H1 (cell line): ENCODE data around the gene PFDN6. TPM values are rescaled to one million over a fixed set of nuclear protein-coding genes. Genes with fewer than 3 reads are reported as not detected.
A peak's percentile ranks its signal among the peaks of the same experiment; 100 is the strongest.

Source experiments
- CTCF ChIA-PET: fragments of 300-600 bp; sonication (Branson Sonifier 250); formaldehyde crosslinking; loops from one replicate; lab custom pipeline; 2021; ENCODE audit not compliant: partially characterized antibody; lab: Charles Lee
- POLR2A ChIA-PET: fragments of 300-600 bp; sonication (Branson Sonifier 250); formaldehyde crosslinking; loops from one replicate; lab custom pipeline; 2021; ENCODE audit warnings: inconsistent platforms; ENCODE audit not compliant: partially characterized antibody; lab: Charles Lee
- DNase-seq, 2 experiments: peaks; one replicate each; pipeline versions ENCODE4 v3.0.0 to v3.0.0-alpha.2; 2010 to 2022; ENCODE audit warnings: low spot score in 2 of 2, low read depth in 1 of 2, mixed read lengths in 1 of 2
- FAIRE-seq: peaks from 2 replicates; lab custom pipeline; 2011; peaks lifted over from hg19 to GRCh38; lab: Jason Lieb, UNC
- H2AFZ ChIP-seq: 2 replicates; pipeline ENCODE4 v1.8.1; 2012; ENCODE audit warnings: low read length, inconsistent platforms
- H2AK5ac ChIP-seq: 2 replicates; pipeline ENCODE4 v1.6.1; 2013; ENCODE audit warnings: low read depth, low read length
- H2BK120ac ChIP-seq: replicated peaks from 2 replicates; pipeline ENCODE3; 2013; ENCODE audit warnings: low read depth, low read length, inconsistent platforms
- H2BK12ac ChIP-seq: 2 replicates; pipeline ENCODE4 v1.6.1; 2013; ENCODE audit warnings: low read depth, low read length
- H2BK15ac ChIP-seq: 2 replicates; pipeline ENCODE4 v1.6.1; 2013; ENCODE audit warnings: low read length
- H2BK20ac ChIP-seq: 2 replicates; pipeline ENCODE4 v1.6.1; 2013; ENCODE audit warnings: low read length
- H2BK5ac ChIP-seq: 2 replicates; pipeline ENCODE4 v1.6.1; 2013; ENCODE audit warnings: low read depth, low read length
- H3K14ac ChIP-seq: 2 replicates; pipeline ENCODE4 v1.6.1; 2013; ENCODE audit warnings: inconsistent platforms; ENCODE audit not compliant: insufficient read length
- H3K18ac ChIP-seq: 2 replicates; pipeline ENCODE4 v1.6.1; 2013; ENCODE audit warnings: low read length; ENCODE audit errors: extremely low read depth
- H3K23ac ChIP-seq: 2 replicates; pipeline ENCODE4 v1.6.1; 2013; ENCODE audit warnings: inconsistent platforms; ENCODE audit not compliant: insufficient read length
- H3K23me2 ChIP-seq: 2 replicates; pipeline ENCODE4 v1.6.1; 2013; ENCODE audit warnings: low read depth, low read length
- H3K27ac ChIP-seq: 2 replicates; pipeline ENCODE4 v1.6.1; 2011; ENCODE audit warnings: low read depth, low read length, inconsistent platforms
- H3K27me3 ChIP-seq, 4 experiments: replicated peaks in 1 of 4; 1 replicate in 1 of 4; 2 replicates in 3 of 4; pipeline versions ENCODE4 v1.6.1 to v1.8.1; 2011 to 2013; ENCODE audit warnings: low read length in 3 of 4, mild to moderate bottlenecking in 3 of 4, inconsistent platforms in 2 of 4, mixed read lengths in 2 of 4, moderate library complexity in 1 of 4; ENCODE audit not compliant: control insufficient read depth in 3 of 4, insufficient read depth in 3 of 4; ENCODE audit errors: extremely low read depth in 1 of 4
- H3K36me3 ChIP-seq, 4 experiments: 2 replicates each; pipeline versions ENCODE4 v1.6.1 to v1.8.1; 2011 to 2013; ENCODE audit warnings: mild to moderate bottlenecking in 4 of 4, low read length in 3 of 4, moderate library complexity in 2 of 4, control low read depth in 1 of 4, inconsistent platforms in 1 of 4; ENCODE audit not compliant: insufficient read depth in 4 of 4, control insufficient read depth in 2 of 4
- H3K4ac ChIP-seq: replicated peaks from 2 replicates; pipeline ENCODE3; 2013; ENCODE audit warnings: low read length, low read depth, mixed read lengths, inconsistent platforms; ENCODE audit not compliant: insufficient read length
- H3K4me1 ChIP-seq, 4 experiments: replicated peaks in 1 of 4; 1 replicate in 1 of 4; 2 replicates in 3 of 4; pipeline versions ENCODE4 v1.6.1 to v1.8.1; 2011 to 2013; ENCODE audit warnings: low read length in 3 of 4, inconsistent platforms in 2 of 4, mixed read lengths in 1 of 4; ENCODE audit not compliant: insufficient read depth in 4 of 4, control insufficient read depth in 3 of 4
- H3K4me2 ChIP-seq, 2 experiments: 2 replicates each; pipeline versions ENCODE4 v1.6.1 to v1.8.1; 2011 to 2013; ENCODE audit warnings: low read depth in 2 of 2, low read length in 2 of 2, control low read depth in 1 of 2, inconsistent platforms in 1 of 2, mild to moderate bottlenecking in 1 of 2; ENCODE audit not compliant: insufficient read depth in 1 of 2
- H3K4me3 ChIP-seq, 4 experiments: fragments of 200-600, 300-600 bp in 1 of 4; sonication (generic), shearing (Covaris generic), sonication (Bioruptor Twin) in 1 of 4; 2 replicates each; pipeline versions ENCODE4 v1.5.1 to v1.8.1; 2011 to 2016; ENCODE audit warnings: low read length in 4 of 4, low read depth in 3 of 4, control low read depth in 2 of 4, inconsistent platforms in 2 of 4, mild to moderate bottlenecking in 2 of 4, mixed read lengths in 1 of 4, moderate library complexity in 1 of 4; ENCODE audit not compliant: insufficient read depth in 2 of 4; ENCODE audit errors: extremely low read depth in 1 of 4
- H3K56ac ChIP-seq: replicated peaks from 2 replicates; pipeline ENCODE3; 2013; ENCODE audit warnings: low read depth, mild to moderate bottlenecking, mixed read lengths, low read length, inconsistent platforms; ENCODE audit not compliant: insufficient read length
- H3K79me1 ChIP-seq: 2 replicates; pipeline ENCODE4 v1.6.1; 2013; ENCODE audit warnings: low read depth, low read length, control low read depth
- H3K79me2 ChIP-seq, 2 experiments: 2 replicates each; pipeline versions ENCODE4 v1.6.1 to v1.8.1; 2012 to 2013; ENCODE audit warnings: low read length in 2 of 2, mild to moderate bottlenecking in 2 of 2, inconsistent platforms in 1 of 2; ENCODE audit not compliant: insufficient read depth in 2 of 2, control insufficient read depth in 1 of 2
- H3K9ac ChIP-seq, 4 experiments: replicated peaks in 1 of 4; 1 replicate in 1 of 4; 2 replicates in 3 of 4; pipeline versions ENCODE4 v1.6.1 to v1.8.1; 2011 to 2013; ENCODE audit warnings: low read depth in 3 of 4, low read length in 3 of 4, control low read depth in 2 of 4, mild to moderate bottlenecking in 2 of 4, moderate library complexity in 2 of 4, inconsistent platforms in 1 of 4; ENCODE audit errors: extremely low read depth in 1 of 4
- H3K9me3 ChIP-seq, 2 experiments: 2 replicates each; pipeline versions ENCODE4 v1.6.1 to v1.8.1; 2012 to 2013; ENCODE audit warnings: mild to moderate bottlenecking in 2 of 2, moderate library complexity in 2 of 2, control low read depth in 1 of 2, inconsistent platforms in 1 of 2, low read depth in 1 of 2, low read length in 1 of 2, mixed read lengths in 1 of 2; ENCODE audit not compliant: insufficient read depth in 2 of 2
- H4K20me1 ChIP-seq, 2 experiments: replicated peaks in 1 of 2; 2 replicates each; pipeline versions ENCODE3 to v1.8.1; 2011 to 2013; ENCODE audit warnings: inconsistent platforms in 2 of 2, low read length in 2 of 2, mild to moderate bottlenecking in 1 of 2; ENCODE audit not compliant: insufficient read depth in 2 of 2, control insufficient read depth in 1 of 2
- H4K5ac ChIP-seq: 2 replicates; pipeline ENCODE4 v1.6.1; 2013; ENCODE audit warnings: low read length, low read depth, mixed read lengths, inconsistent platforms; ENCODE audit not compliant: insufficient read length
- H4K8ac ChIP-seq: 2 replicates; pipeline ENCODE4 v1.8.0; 2013; ENCODE audit warnings: mild to moderate bottlenecking, moderate library complexity, low read length, inconsistent platforms; ENCODE audit not compliant: insufficient read depth; ENCODE audit errors: extremely low read depth
- H4K91ac ChIP-seq: replicated peaks from 2 replicates; pipeline ENCODE3; 2013; ENCODE audit warnings: low read length, mixed read lengths, inconsistent platforms; ENCODE audit not compliant: insufficient read length
- ATF2 ChIP-seq: IDR thresholded peaks from 2 replicates; pipeline ENCODE4 v1.6.1; 2012; ENCODE audit warnings: low read length, inconsistent platforms
- EZH2 ChIP-seq: fragments of 200-600 bp; sonication (generic); IDR thresholded peaks from 2 replicates; pipeline ENCODE4 v1.7.1; 2012; ENCODE audit warnings: low read depth, mild to moderate bottlenecking, moderate library complexity, low read length, inconsistent platforms; ENCODE audit not compliant: severe bottlenecking
- HDAC6 ChIP-seq: IDR thresholded peaks from one replicate; pipeline ENCODE4 v1.7.1; 2012; ENCODE audit warnings: low read depth, mild to moderate bottlenecking, inconsistent platforms, low read length, moderate library complexity
- NRF1 ChIP-seq: IDR thresholded peaks from 2 replicates; pipeline ENCODE4 v1.6.1; 2011; ENCODE audit warnings: mild to moderate bottlenecking, low read depth, low read length, improper control_type of control experiment
- PHF8 ChIP-seq: fragments of 200-600 bp; sonication (generic); conservative IDR thresholded peaks from 2 replicates; pipeline ENCODE4 v1.7.1; 2012; ENCODE audit warnings: low read depth, mild to moderate bottlenecking, inconsistent platforms, low read length, moderate library complexity
- SIN3A ChIP-seq, 2 experiments: IDR thresholded peaks in 1 of 2; conservative IDR thresholded peaks in 1 of 2; 2 replicates each; pipeline ENCODE4 v1.6.1; 2011 to 2012; ENCODE audit warnings: low read length in 2 of 2, improper control_type of control experiment in 1 of 2, low read depth in 1 of 2, mild to moderate bottlenecking in 1 of 2
- SP4 ChIP-seq: IDR thresholded peaks from 2 replicates; pipeline ENCODE4 v1.6.1; 2012; ENCODE audit warnings: low read length, inconsistent platforms
- TAF7 ChIP-seq: optimal IDR thresholded peaks from 2 replicates; pipeline ENCODE3; 2011; ENCODE audit warnings: low read depth, mild to moderate bottlenecking, inconsistent platforms, low read length, moderate library complexity, borderline replicate concordance
- WGBS, 2 experiments: shearing (Covaris generic) in 1 of 2; methylation state at CpG; one replicate each; pipeline versions ENCODE4 v1.1.6 to v1.1.7; 2013 to 2015; ENCODE audit warnings: low lambda C conversion rate in 2 of 2, mixed read lengths in 2 of 2, inconsistent platforms in 1 of 2, low coverage in 1 of 2, missing lambda C conversion rate in 1 of 2; ENCODE audit not compliant: insufficient replicate concordance in 2 of 2, insufficient coverage in 1 of 2, insufficient read length in 1 of 2; ENCODE audit errors: extremely low coverage in 1 of 2, missing lambda C conversion rate in 1 of 2; 5-methylcytosine and 5-hydroxymethylcytosine counted together
- polyA plus RNA-seq, 7 experiments: library from polyadenylated mRNA; depleted of rRNA in 3 of 7; stranded (reverse) in 5 of 7; unstranded in 2 of 7; fragments of >200 nt in 5 of 7; fragments of 200-250 nt in 2 of 7; gene quantifications; 1 replicate in 5 of 7; 2 replicates in 1 of 7; 4 replicates in 1 of 7; pipeline versions ENCODE4 v1.2.1 to v1.2.3, GENCODE V29; 2011 to 2013; ENCODE audit warnings: missing spikeins in 2 of 7, mixed read lengths in 2 of 7
- total RNA-seq: library from RNA; stranded (reverse); fragmentation: NEBNext Ultra II Directional; extraction: Animal tissue kit (Norgen Biotek cat#: 25700); gene quantifications from 2 replicates; pipeline ENCODE4 v1.2.1, GENCODE V29; 2021

The PFDN6 gene
- total and polyA plus RNA-seq, 2 of the 8 experiments (the other 6 are each of a cell fraction or from before 2014, with no cell fraction given), result 32.0 to 95.7 TPM

- peaks cover 3 to 19% (median 14%) of the 10 kb centered on the region in 4 experiments; a peak in 7 of 8 replicates for H3K36me3 ChIP-seq
- no peak overlapping the region for H3K9ac ChIP-seq
- H2BK20ac ChIP-seq, result peak overlapping the region; percentile 72; the same call in 1 of the 2 replicates
- no peak overlapping the region for H3K14ac ChIP-seq
- H3K27me3 ChIP-seq, result no peaks in the 10 kb centered on the region
- H2BK15ac ChIP-seq, result no peak overlapping the region; the same call in 1 of the 2 replicates
- peak overlapping the region; percentile 44 for H2BK120ac ChIP-seq
- peaks cover 0 to 9% of the 10 kb centered on the region in 2 experiments; a peak in 1 of 4 replicates for H3K79me2 ChIP-seq
- peak overlapping the region; percentile 52 for H4K91ac ChIP-seq
- H4K8ac ChIP-seq, result no peak overlapping the region
- H4K5ac ChIP-seq, result no peak overlapping the region
- POLR2A ChIA-PET, result interaction anchor here (0.6 to 6.3 kb wide), 6 partner anchors 14 to 63 kb away, joined by 3 to 30 read pairs (median 4); partner anchors contain the start of genes PFDN6, RPS18 and VPS52
- no peak overlapping the region for H3K4ac ChIP-seq
- peak overlapping the region; percentile 5; the same call in 1 of the 2 replicates for H3K18ac ChIP-seq
- no peak overlapping the region for H2AFZ ChIP-seq
- peak overlapping the region; percentile 88; the same call in 1 of the 2 replicates for H2AK5ac ChIP-seq
- peaks cover 26% of the 10 kb centered on the region for H3K23me2 ChIP-seq
- peaks cover 0 to 21% (median 12%) of the 10 kb centered on the region in 4 experiments; a peak in 6 of 7 replicates for H3K4me1 ChIP-seq
- FAIRE-seq (no peak), DNase-seq (peak in 1 of 2 experiments; percentile 78)
- H3K56ac ChIP-seq, result peak overlapping the region; percentile 34
- H4K20me1 ChIP-seq, result peaks cover 0 to 1% of the 10 kb centered on the region in 2 experiments
- H3K23ac ChIP-seq, result no peak overlapping the region
- peak overlapping the region; percentile 93 to 95 for H3K4me2 ChIP-seq
- H2BK12ac ChIP-seq, result 0 out of 2 replicates have a peak overlapping the region, but pooled peaks have one; percentile 23
- CTCF ChIA-PET, result interaction anchor here (1.0 to 2.7 kb wide), 3 partner anchors 16 to 35 kb away, joined by 3 to 8 read pairs (median 3); partner anchors contain the start of gene RGL2
- peak overlapping the region; percentile 84 to 89 (median 88); a peak in 6 of 8 replicates for H3K4me3 ChIP-seq
- peak overlapping the region; percentile 68 for H2BK5ac ChIP-seq
- no peak overlapping the region for H3K27ac ChIP-seq
- whole genome bisulfite sequencing, 2 experiments, result 34% methylated on average over 45 of the region's 47 CpGs; no CpG with 5 or more reads in 1 of the 2 experiments
- H3K79me1 ChIP-seq, result no peaks in the 10 kb centered on the region
- no peaks in the 10 kb centered on the region for H3K9me3 ChIP-seq
- TF ChIP-seq NRF1 (no peak), EZH2 (no peak), PHF8 (no peak), ATF2 (no peak), SIN3A (conservative IDR thresholded peaks at IDR 0.05 in 1 of 2, IDR thresholded peaks at IDR 0.05 in 1 of 2; ENCODE audit: low read depth in 1 of 2, low read length in 2 of 2) (0 out of 4 replicates have a peak, but pooled peaks of 1 of the 2 experiments have one; percentile 20), TAF7 (no peak), SP4 (no peak), HDAC6 (no peak)
Measured at GRCh38 chr6:33314943-33315792, 25.8 kb downstream of the PFDN6 start.
